ENCODE data around the gene PLAAT2. TPM values are rescaled to one million over a fixed set of nuclear protein-coding genes. Genes with fewer than 3 reads are reported as not detected.

Gene PLAAT2
- total and polyA plus RNA-seq, 9 of the 15 experiments (the other 6 are each of a cell fraction or from before 2014, with no cell fraction given): not detected

- TF ChIP-seq HDAC1 (IDR thresholded peaks at IDR 0.05) (peak in 1 of 2 experiments; percentile 70; a peak in 3 of 4 replicates), C11orf30 (IDR thresholded peaks at IDR 0.05; ENCODE audit: low read depth) (peak; percentile 98), SIN3B (IDR thresholded peaks at IDR 0.05; ENCODE audit: low read depth) (no peak), ZKSCAN8 (CRISPR knock-in tag; IDR thresholded peaks at IDR 0.05) (no peak), STAT5A (IDR thresholded peaks at IDR 0.05; ENCODE audit: borderline replicate concordance, low read length) (peak; percentile 68), PKNOX1 (IDR thresholded peaks at IDR 0.05) (peak; percentile 57), EHMT2 (IDR thresholded peaks at IDR 0.05) (peak; percentile 35; the same call in 1 of the 2 replicates), CBX3 (IDR thresholded peaks at IDR 0.05; ENCODE audit: borderline replicate concordance in 1 of 2, low read length in 2 of 2) (peak in 1 of 2 experiments; percentile 9; a peak in 1 of 3 replicates), NFIC (IDR thresholded peaks at IDR 0.05) (peak; percentile 64), FOXA3 (CRISPR knock-in tag; conservative IDR thresholded peaks at IDR 0.05 in 1 of 2, IDR thresholded peaks at IDR 0.05 in 1 of 2) (0 out of 4 replicates have a peak, but pooled peaks of 1 of the 2 experiments have one; percentile 22), FOXJ3 (CRISPR knock-in tag; IDR thresholded peaks at IDR 0.05) (peak; percentile 87), HDGF (IDR thresholded peaks at IDR 0.05) (0 out of 2 replicates have a peak, but pooled peaks have one; percentile 28), TBL1XR1 (IDR thresholded peaks at IDR 0.05; ENCODE audit: low read length in 2 of 2) (peak in 1 of 2 experiments; percentile 86; a peak in 2 of 4 replicates), SMAD1 (IDR thresholded peaks at IDR 0.05; ENCODE audit: low read depth, low read length, partially characterized antibody) (peak; percentile 19)
Observed at GRCh38 chr11:63567044-63567840, 4.1 kb upstream of the PLAAT2 start (continued).

Data from K562 (cell line).